SK-N-SH (cell line): Measurements from ENCODE around the gene SFSWAP. TPM values are rescaled to one million over a fixed set of nuclear protein-coding genes. Genes with fewer than 3 reads are reported as not detected.

Experiments
- CTCF ChIA-PET: fragments of 300-600, 350-600 bp; formaldehyde crosslinking; extraction: SDS; loops from one replicate; lab custom pipeline; 2021; lab: Yijun Ruan, JAX
- POLR2A ChIA-PET: fragments of 350-600 bp; sonication (Branson Sonifier 250); formaldehyde crosslinking; extraction: SDS; loops from one replicate; lab custom pipeline; 2020; ENCODE audit warnings: antibody characterized with exemption, inconsistent platforms; lab: Yijun Ruan, JAX
- DNase-seq: peaks from one replicate; pipeline ENCODE4 v3.0.0; 2012
- H2AFZ ChIP-seq: fragments of 200-600 bp; sonication (generic); 2 replicates; pipeline ENCODE4 v1.8.1; 2016; ENCODE audit warnings: antibody characterized with exemption, mild to moderate bottlenecking, low read depth
- H3F3A ChIP-seq: fragments of 200-600 bp; sonication (generic); replicated peaks from 2 replicates; pipeline ENCODE3; 2016; ENCODE audit warnings: antibody characterized with exemption, mild to moderate bottlenecking; ENCODE audit not compliant: insufficient read depth
- H3K27ac ChIP-seq, 2 experiments: fragments of 200-500 bp in 1 of 2; fragments of 200-600 bp in 1 of 2; sonication (Bioruptor generic) in 1 of 2; sonication (generic), shearing (Covaris generic) in 1 of 2; 2 replicates each; pipeline versions ENCODE4 v1.5.1 to v1.6.1; 2014 to 2016; ENCODE audit warnings: low read depth in 2 of 2, inconsistent platforms in 1 of 2, low read length in 1 of 2, mild to moderate bottlenecking in 1 of 2, mixed read lengths in 1 of 2
- H3K27me3 ChIP-seq: fragments of 200-600 bp; sonication (generic), shearing (Covaris generic); 2 replicates; pipeline ENCODE4 v1.6.1; 2016; ENCODE audit warnings: mixed run types; ENCODE audit not compliant: insufficient read depth
- H3K36me3 ChIP-seq, 2 experiments: fragments of 200-500 bp in 1 of 2; fragments of 200-600 bp in 1 of 2; sonication (Bioruptor generic) in 1 of 2; sonication (generic) in 1 of 2; replicated peaks in 1 of 2; 2 replicates each; pipeline versions ENCODE3 to v1.5.1; 2014 to 2016; ENCODE audit warnings: low read length in 1 of 2, mild to moderate bottlenecking in 1 of 2; ENCODE audit not compliant: insufficient read depth in 2 of 2, control insufficient read depth in 1 of 2
- H3K4me1 ChIP-seq, 2 experiments: fragments of 200-500 bp in 1 of 2; fragments of 200-600 bp in 1 of 2; sonication (Bioruptor generic) in 1 of 2; sonication (generic), shearing (Covaris generic) in 1 of 2; 2 replicates each; pipeline versions ENCODE4 v1.5.1 to v1.6.1; 2014 to 2016; ENCODE audit warnings: low read depth in 1 of 2, low read length in 1 of 2, mixed run types in 1 of 2; ENCODE audit not compliant: insufficient read depth in 2 of 2, control insufficient read depth in 1 of 2
- H3K4me2 ChIP-seq: fragments of 200-600 bp; sonication (generic), shearing (Covaris generic); 2 replicates; pipeline ENCODE4 v1.6.1; 2017; ENCODE audit warnings: mixed run types
- H3K4me3 ChIP-seq, 2 experiments: fragments of 200-500 bp in 1 of 2; fragments of 200-600 bp in 1 of 2; sonication (Bioruptor generic) in 1 of 2; sonication (generic), shearing (Covaris generic) in 1 of 2; 2 replicates each; pipeline versions ENCODE4 v1.5.1 to v1.8.1; 2014 to 2016; ENCODE audit warnings: low read depth in 2 of 2, inconsistent platforms in 1 of 2, low read length in 1 of 2, mild to moderate bottlenecking in 1 of 2, mixed read lengths in 1 of 2, moderate library complexity in 1 of 2
- H3K79me2 ChIP-seq: fragments of 200-600 bp; sonication (generic); 2 replicates; pipeline ENCODE4 v1.8.1; 2017; ENCODE audit warnings: mild to moderate bottlenecking; ENCODE audit not compliant: insufficient read depth
- H3K9ac ChIP-seq: fragments of 200-600 bp; sonication (generic); 2 replicates; pipeline ENCODE4 v1.6.1; 2017; ENCODE audit warnings: mixed run types
- H3K9me2 ChIP-seq: fragments of 200-600 bp; sonication (generic); 2 replicates; pipeline ENCODE4 v1.6.1; 2017; ENCODE audit warnings: mixed run types
- H3K9me3 ChIP-seq: fragments of 200-600 bp; sonication (generic); 2 replicates; pipeline ENCODE4 v1.6.1; 2017; ENCODE audit warnings: mixed run types, mild to moderate bottlenecking, moderate library complexity
- H4K20me1 ChIP-seq: fragments of 200-600 bp; sonication (generic); 2 replicates; pipeline ENCODE4 v1.6.1; 2017; ENCODE audit warnings: mild to moderate bottlenecking, mixed run types; ENCODE audit not compliant: insufficient read depth
- ELF1 ChIP-seq: IDR thresholded peaks from 2 replicates; pipeline ENCODE4 v1.4.0; 2012
- FOSL2 ChIP-seq: IDR thresholded peaks from 2 replicates; pipeline ENCODE4 v1.4.0; 2012; ENCODE audit warnings: low read depth, mild to moderate bottlenecking, moderate library complexity, borderline replicate concordance
- GATA2 ChIP-seq: sonication (generic); formaldehyde crosslinking; IDR thresholded peaks from 2 replicates; pipeline ENCODE4 v1.5.0; 2020; ENCODE audit warnings: mild to moderate bottlenecking, missing genetic modification reagents
- JUND ChIP-seq: IDR thresholded peaks from 2 replicates; pipeline ENCODE4 v1.4.0; 2012
- NRF1 ChIP-seq: IDR thresholded peaks from 2 replicates; pipeline ENCODE4 v1.6.1; 2012; ENCODE audit warnings: low read depth, mild to moderate bottlenecking, low read length
- RFX5 ChIP-seq: IDR thresholded peaks from 2 replicates; pipeline ENCODE4 v1.6.1; 2012; ENCODE audit warnings: mild to moderate bottlenecking, improper control_type of control experiment, low read length
- RXRA ChIP-seq: IDR thresholded peaks from 2 replicates; pipeline ENCODE4 v1.4.0; 2012; ENCODE audit warnings: low read depth, mild to moderate bottlenecking, borderline replicate concordance
- USF2 ChIP-seq: fragments of 150-350 bp; IDR thresholded peaks from 2 replicates; pipeline ENCODE4 v1.6.1; 2017; ENCODE audit warnings: antibody characterized with exemption, low read length, low read depth, borderline replicate concordance
- YY1 ChIP-seq: IDR thresholded peaks from 2 replicates; pipeline ENCODE4 v1.4.0; 2012; ENCODE audit warnings: low read depth, mild to moderate bottlenecking
- WGBS: methylation state at CpG from one replicate; pipeline ENCODE4 v1.1.6; 2017; ENCODE audit warnings: low lambda C conversion rate; 5-methylcytosine and 5-hydroxymethylcytosine counted together
- polyA plus RNA-seq, 3 experiments: library from polyadenylated mRNA; depleted of rRNA; stranded (reverse); fragments of >200 nt; gene quantifications; 2 replicates each; pipeline ENCODE4 v1.2.3, GENCODE V29; 2012

The SFSWAP gene
- polyA plus RNA-seq, 1 of the 3 experiments (the other 2 are of a cell fraction) = 27.9 TPM

- TF ChIP-seq NRF1 (no peak), RXRA (no peak), YY1 (no peak), RFX5 (no peak), USF2 (no peak), FOSL2 (no peak)
- TF ChIP-seq, all 33 proteins: peak for 0
Observed at GRCh38 chr12:131786331-131786730, 75.4 kb downstream of the SFSWAP start (continued).

GRCh38 chr12:131787143-131787660 is 76.3 kb downstream of the SFSWAP start:
- ChIA-PET CTCF (interaction anchor here (0.7 kb wide), 1 partner anchor 871 kb away, joined by 3 read pairs; no protein-coding TSS in a partner anchor), POLR2A (no interaction called here)
- peaks cover 34% of the 10 kb centered on the region for H3F3A ChIP-seq
- DNase-seq = no peak
- no peaks in the 10 kb centered on the region for H4K20me1 ChIP-seq
- no peak overlapping the region for H3K27ac ChIP-seq
- H3K4me1 ChIP-seq = peaks cover 0 to 22% of the 10 kb centered on the region in 2 experiments; a peak in 2 of 4 replicates
- H3K4me3 ChIP-seq = no peak overlapping the region
- no peaks in the 10 kb centered on the region for H3K27me3 ChIP-seq
- 91% methylated on average over 15 of the region's 17 CpGs for WGBS
- peaks cover 44 to 53% of the 10 kb centered on the region in 2 experiments for H3K36me3 ChIP-seq
- TF ChIP-seq GATA2 (CRISPR knock-in tag) (no peak), RFX5 (no peak)
- no peak overlapping the region for H2AFZ ChIP-seq
- peaks cover 9% of the 10 kb centered on the region; the same call in 1 of the 2 replicates for H3K79me2 ChIP-seq
- no peak overlapping the region for H3K9ac ChIP-seq
- H3K9me2 ChIP-seq = no peaks in the 10 kb centered on the region
- no peak overlapping the region for H3K4me2 ChIP-seq
- H3K9me3 ChIP-seq = no peaks in the 10 kb centered on the region

- Histone ChIP-seq H3K27me3 (no peaks in the 10 kb centered on the region), H4K20me1 (no peaks in the 10 kb centered on the region), H3F3A (peaks cover 26% of the 10 kb centered on the region), H3K9ac (no peak overlapping the region), H2AFZ (no peak overlapping the region), H3K4me2 (no peak overlapping the region), H3K36me3 (peaks cover 38 to 55% of the 10 kb centered on the region in 2 experiments), H3K9me3 (no peaks in the 10 kb centered on the region), H3K27ac (no peak overlapping the region), H3K9me2 (no peaks in the 10 kb centered on the region), H3K4me1 (peaks cover 0 to 16% of the 10 kb centered on the region in 2 experiments; a peak in 2 of 4 replicates), H3K79me2 (peaks cover 9% of the 10 kb centered on the region; the same call in 1 of the 2 replicates), H3K4me3 (no peak overlapping the region)
- TF ChIP-seq ELF1 (no peak), JUND (no peak), USF2 (no peak)
- no peak for DNase-seq
- WGBS = 92% methylated on average over 11 of the region's 11 CpGs
- ChIA-PET POLR2A (no interaction called here), CTCF (no interaction called here)
Observed at GRCh38 chr12:131788070-131788469, 77.2 kb downstream of the SFSWAP start.
